Lung (tissue), 12 donors: ENCODE data around the gene ISCA1. TPM values are rescaled to one million over a fixed set of nuclear protein-coding genes. Genes with fewer than 3 reads are reported as not detected.

ENCODE experiments used
- ATAC-seq: fragments of 200-7000 bp; cut with Tn5 transposase; one replicate; pipeline ENCODE4 v1.9.1; 2020; ENCODE audit warnings: moderate number of reproducible peaks; ENCODE audit not compliant: insufficient read depth, low FRiP score
- DNase-seq, 3 donors: peaks; one replicate each; pipeline ENCODE4 v3.0.0-alpha.2; 2013 to 2017
- H3K27ac ChIP-seq, 2 donors: one replicate each; pipeline ENCODE4 v1.5.1; 2013; ENCODE audit warnings: mild to moderate bottlenecking in 2 of 2, moderate library complexity in 2 of 2, control low read depth in 1 of 2, inconsistent platforms in 1 of 2, low read depth in 1 of 2, low read length in 1 of 2
- H3K27me3 ChIP-seq, 3 donors: one replicate each; pipeline ENCODE4 v1.5.1; 2013; ENCODE audit warnings: low read length in 2 of 3; ENCODE audit not compliant: control insufficient read depth in 3 of 3, insufficient read depth in 3 of 3
- H3K36me3 ChIP-seq, 4 donors: one replicate each; pipeline ENCODE4 v1.5.1; 2013; ENCODE audit warnings: low read length in 4 of 4, mild to moderate bottlenecking in 1 of 4, moderate library complexity in 1 of 4; ENCODE audit not compliant: control insufficient read depth in 4 of 4, insufficient read depth in 4 of 4
- H3K4me1 ChIP-seq, 5 donors: one replicate each; pipeline ENCODE4 v1.5.1; 2013; ENCODE audit warnings: low read length in 5 of 5, mild to moderate bottlenecking in 2 of 5, moderate library complexity in 1 of 5; ENCODE audit not compliant: control insufficient read depth in 5 of 5, insufficient read depth in 5 of 5
- H3K4me3 ChIP-seq: one replicate; pipeline ENCODE4 v1.5.1; 2013; ENCODE audit warnings: mild to moderate bottlenecking, control low read depth, moderate library complexity
- H3K9ac ChIP-seq, 2 donors: one replicate each; pipeline ENCODE4 v1.5.1; 2013; ENCODE audit warnings: low read length in 2 of 2, control low read depth in 1 of 2; ENCODE audit not compliant: insufficient read depth in 1 of 2
- H3K9me3 ChIP-seq, 4 donors: one replicate each; pipeline ENCODE4 v1.5.1; 2013; ENCODE audit warnings: low read length in 3 of 4, mild to moderate bottlenecking in 1 of 4, moderate library complexity in 1 of 4; ENCODE audit not compliant: control insufficient read depth in 4 of 4, insufficient read depth in 3 of 4
- WGBS, 2 donors: extraction: QIAGEN DNeasy Blood & Tissue Kit; methylation state at CpG; one replicate each; pipeline ENCODE4 v1.1.7; 2013; 5-methylcytosine and 5-hydroxymethylcytosine counted together
- polyA plus RNA-seq, 2 donors: library from polyadenylated mRNA; stranded (reverse); fragments of 200-250 nt; gene quantifications; one replicate each; pipeline ENCODE4 v1.2.1, GENCODE V29; 2013
- total RNA-seq, 2 donors: library from RNA; depleted of rRNA in 1 of 2; stranded (reverse); fragments of >200 nt in 1 of 2; gene quantifications; one replicate each; pipeline ENCODE4 v1.2.1, GENCODE V29; 2014 to 2021
- TF ChIP-seq, protein P1 (sequence below): IDR thresholded peaks from 2 replicates; pipeline ENCODE4 v1.5.1; 2012; ENCODE audit warnings: mild to moderate bottlenecking; ENCODE audit errors: control extremely low read depth, extremely low read depth
- donor health status: control.
- donor health status: control.
- donor health status: Bipolar disorder and iron deficiency.
- donor health status: healthy.
- donor health status: DM: yes; HTN: yes; CAD: no.

The ISCA1 gene
- total and polyA plus RNA-seq, 4 donors, result 18.5 to 45.5 (median 20.7) TPM

DNA sequence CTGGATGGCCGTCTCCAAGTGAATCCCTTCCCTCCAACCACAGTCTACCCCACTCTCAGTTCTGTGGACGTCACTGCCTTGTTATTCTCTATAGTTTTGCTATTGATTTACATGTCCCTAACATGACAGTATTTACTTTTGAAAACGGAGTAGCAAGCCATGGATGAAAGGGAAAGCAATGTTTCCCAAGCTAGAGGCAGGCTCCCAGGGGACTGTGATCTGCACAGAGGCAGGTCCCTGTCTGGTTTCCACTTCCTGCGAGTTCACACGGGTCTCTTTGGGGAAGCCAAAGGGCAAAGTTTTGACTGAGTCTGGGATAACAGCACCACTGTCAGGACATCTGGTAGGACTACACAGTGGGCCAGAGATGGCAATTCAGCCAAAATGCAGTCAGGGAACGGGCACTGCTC is 35.6 kb downstream of the ISCA1 start:
- Histone ChIP-seq H3K4me1 (peaks cover 0 to 7% (median 0%) of the 10 kb centered on the region in 5 donors), H3K9me3 (no peaks in the 10 kb centered on the region), H3K9ac (no peak overlapping the region), H3K4me3 (no peak overlapping the region), H3K27ac (no peak overlapping the region), H3K27me3 (no peaks in the 10 kb centered on the region), H3K36me3 (no peaks in the 10 kb centered on the region)
- WGBS, 2 donors, result 57 to 64% methylated on average over 6 of the region's 6 CpGs
- DNase-seq (peak; percentile 23 to 69 (median 35)), ATAC-seq (no peak)
- TF ChIP-seq, protein P1, sequence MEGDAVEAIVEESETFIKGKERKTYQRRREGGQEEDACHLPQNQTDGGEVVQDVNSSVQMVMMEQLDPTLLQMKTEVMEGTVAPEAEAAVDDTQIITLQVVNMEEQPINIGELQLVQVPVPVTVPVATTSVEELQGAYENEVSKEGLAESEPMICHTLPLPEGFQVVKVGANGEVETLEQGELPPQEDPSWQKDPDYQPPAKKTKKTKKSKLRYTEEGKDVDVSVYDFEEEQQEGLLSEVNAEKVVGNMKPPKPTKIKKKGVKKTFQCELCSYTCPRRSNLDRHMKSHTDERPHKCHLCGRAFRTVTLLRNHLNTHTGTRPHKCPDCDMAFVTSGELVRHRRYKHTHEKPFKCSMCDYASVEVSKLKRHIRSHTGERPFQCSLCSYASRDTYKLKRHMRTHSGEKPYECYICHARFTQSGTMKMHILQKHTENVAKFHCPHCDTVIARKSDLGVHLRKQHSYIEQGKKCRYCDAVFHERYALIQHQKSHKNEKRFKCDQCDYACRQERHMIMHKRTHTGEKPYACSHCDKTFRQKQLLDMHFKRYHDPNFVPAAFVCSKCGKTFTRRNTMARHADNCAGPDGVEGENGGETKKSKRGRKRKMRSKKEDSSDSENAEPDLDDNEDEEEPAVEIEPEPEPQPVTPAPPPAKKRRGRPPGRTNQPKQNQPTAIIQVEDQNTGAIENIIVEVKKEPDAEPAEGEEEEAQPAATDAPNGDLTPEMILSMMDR, result no peak

DNA sequence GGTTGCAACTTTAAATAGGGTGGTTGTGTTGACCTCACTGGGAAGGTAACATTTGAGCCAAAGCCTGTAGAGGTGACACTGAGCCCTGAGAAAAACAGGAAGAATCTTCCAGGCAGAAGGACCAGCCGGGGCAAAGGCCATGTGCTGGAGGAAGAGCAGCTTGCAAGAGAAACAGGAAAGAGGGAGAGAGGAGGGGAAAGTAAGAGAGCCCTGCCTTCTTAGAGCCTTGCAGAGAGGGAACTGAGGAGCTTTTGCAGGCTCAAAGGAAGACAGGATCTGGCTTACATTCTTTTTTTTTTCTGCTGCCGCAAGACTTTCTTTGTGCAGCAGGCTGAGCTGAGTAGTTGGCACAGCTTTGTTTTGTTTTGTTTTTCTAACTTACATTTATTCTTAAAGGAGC is 40.3 kb downstream of the ISCA1 start:
- Histone ChIP-seq H3K4me3 (no peak overlapping the region), H3K27ac (no peak overlapping the region), H3K9me3 (no peaks in the 10 kb centered on the region), H3K4me1 (peaks cover 0 to 7% (median 0%) of the 10 kb centered on the region in 5 donors), H3K9ac (no peak overlapping the region), H3K27me3 (no peaks in the 10 kb centered on the region), H3K36me3 (no peaks in the 10 kb centered on the region)
- TF ChIP-seq, protein P1, result no peak
- DNase-seq, result peak in 2 of 3 donors; percentile 34 to 57
- WGBS, 2 donors, result 25 to 38% methylated on average over 2 of the region's 2 CpGs
- ATAC-seq, result no peak

DNA sequence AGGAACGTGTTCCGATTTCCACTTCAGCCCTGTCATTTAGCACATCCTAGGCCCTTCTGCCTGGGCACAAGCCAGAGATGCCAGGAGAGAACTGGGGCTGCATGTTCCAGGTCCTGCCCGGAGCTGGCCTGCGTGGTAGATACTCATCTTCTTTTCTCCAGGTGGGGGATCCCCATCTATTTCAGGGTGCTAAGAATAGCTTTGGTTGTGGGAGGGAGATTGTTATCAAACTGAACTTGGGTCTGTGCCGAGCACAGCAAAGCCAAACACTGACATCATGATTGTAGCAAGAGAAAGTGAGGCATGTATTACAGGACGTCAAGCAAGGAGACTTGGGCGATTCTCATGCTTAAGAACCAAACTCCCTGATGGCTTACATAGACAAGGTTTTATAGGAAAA is 41.1 kb downstream of the ISCA1 start:
- no peaks in the 10 kb centered on the region for H3K9me3 ChIP-seq
- ATAC-seq, result no peak
- H3K36me3 ChIP-seq, result no peaks in the 10 kb centered on the region
- 66 to 81% methylated on average over 7 of the region's 7 CpGs for WGBS, 2 donors
- H3K4me3 ChIP-seq, result no peak overlapping the region
- no peak for DNase-seq
- no peak overlapping the region for H3K9ac ChIP-seq
- H3K27ac ChIP-seq, result no peak overlapping the region
- H3K27me3 ChIP-seq, result no peaks in the 10 kb centered on the region
- TF ChIP-seq, protein P1, result no peak
- H3K4me1 ChIP-seq, result peaks cover 0 to 7% (median 0%) of the 10 kb centered on the region in 5 donors
